NCI-H526 treated with DMSO at 0.1 percent for 48 hours (cell line): Measurements from ENCODE around the gene TOP2B.

Source experiments
- DNase-seq: peaks from one replicate; lab custom pipeline; 2025; lab: John Stamatoyannopoulos, UW

Gene TOP2B

DNA sequence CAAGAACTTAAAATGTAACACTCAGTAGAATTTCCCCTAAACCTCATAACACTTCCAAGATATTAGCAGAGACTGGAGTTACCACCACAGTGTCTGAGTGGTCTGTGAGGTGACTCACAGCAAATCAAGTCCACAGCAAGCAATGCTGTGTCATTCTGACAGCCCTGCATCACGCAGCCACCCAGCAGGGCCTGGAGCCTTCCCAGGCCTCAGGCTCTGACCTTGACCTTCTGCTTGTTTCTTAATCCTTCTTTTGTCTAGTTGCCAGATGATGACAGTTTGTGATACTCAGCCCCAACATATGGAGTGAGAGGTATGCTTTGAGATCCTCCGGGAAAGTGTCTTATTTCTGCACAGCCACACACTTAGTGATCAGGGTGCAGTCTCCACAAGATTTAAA lies 82.5 kb downstream of the TOP2B start:
- no peak for DNase-seq

GRCh38 chr3:25581823-25582222 lies 82.9 kb downstream of the TOP2B start:
- no peak for DNase-seq

DNA sequence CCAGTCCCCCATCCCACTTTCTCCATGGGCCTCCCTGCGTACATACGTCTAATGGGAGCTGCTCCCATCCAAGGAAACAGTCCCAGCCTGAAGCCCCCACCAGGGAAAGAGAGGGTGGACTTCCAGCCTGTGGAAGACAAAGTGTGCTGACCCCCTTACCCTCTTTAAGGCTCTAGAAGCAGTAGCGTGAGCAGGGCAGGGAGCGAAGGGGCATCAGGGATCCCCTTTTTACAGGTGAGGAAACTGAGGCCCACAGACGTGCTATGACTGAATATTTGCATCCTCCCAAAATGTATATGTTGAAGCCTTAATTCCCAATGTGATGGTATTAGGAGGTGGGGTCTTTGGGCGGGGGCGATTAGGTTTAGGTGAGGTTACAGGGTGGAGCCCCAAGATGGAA lies 83.4 kb downstream of the TOP2B start:
- DNase-seq: no peak

GRCh38 chr3:25580534-25580933 lies 84.2 kb downstream of the TOP2B start:
- no peak for DNase-seq

- DNase-seq: peak; percentile 79
These were observed 86.6 kb downstream of the TOP2B start for GRCh38 chr3:25578059-25578458.

DNA sequence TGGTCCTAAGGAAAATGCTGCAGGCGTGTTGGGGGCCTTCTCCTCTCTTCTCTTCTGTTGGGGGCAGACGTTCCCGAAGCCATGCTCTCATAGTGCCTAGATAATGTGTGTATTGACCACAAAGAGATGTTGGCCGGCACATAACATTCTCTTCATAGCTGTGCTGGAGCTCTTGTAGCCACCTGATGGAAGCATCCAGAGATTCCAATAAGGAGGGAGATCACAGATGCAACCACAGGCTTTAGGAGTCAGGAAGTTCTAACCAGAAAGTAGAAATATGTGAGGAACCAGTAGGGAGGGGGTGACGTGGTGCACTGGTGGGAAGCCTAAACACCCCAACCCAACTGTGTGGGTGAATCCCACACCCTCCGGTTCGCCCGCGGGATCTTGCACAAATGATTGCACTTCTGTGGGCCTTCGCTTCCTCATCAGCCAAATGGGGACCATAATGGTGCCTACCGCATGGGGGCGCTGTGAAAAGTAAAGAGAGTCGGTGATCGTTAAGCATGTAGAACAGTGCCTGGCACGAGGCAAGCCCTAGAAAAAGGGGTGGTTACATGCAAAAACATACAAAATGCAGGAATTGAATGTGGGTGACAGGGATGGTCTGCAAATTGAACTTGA lies 87.8 kb downstream of the TOP2B start:
- DNase-seq: no peak

- DNase-seq: no peak
These were observed 88.6 kb downstream of the TOP2B start for GRCh38 chr3:25576146-25576545.

- no peak for DNase-seq
These were observed 89.7 kb downstream of the TOP2B start for GRCh38 chr3:25575001-25575400.

DNA sequence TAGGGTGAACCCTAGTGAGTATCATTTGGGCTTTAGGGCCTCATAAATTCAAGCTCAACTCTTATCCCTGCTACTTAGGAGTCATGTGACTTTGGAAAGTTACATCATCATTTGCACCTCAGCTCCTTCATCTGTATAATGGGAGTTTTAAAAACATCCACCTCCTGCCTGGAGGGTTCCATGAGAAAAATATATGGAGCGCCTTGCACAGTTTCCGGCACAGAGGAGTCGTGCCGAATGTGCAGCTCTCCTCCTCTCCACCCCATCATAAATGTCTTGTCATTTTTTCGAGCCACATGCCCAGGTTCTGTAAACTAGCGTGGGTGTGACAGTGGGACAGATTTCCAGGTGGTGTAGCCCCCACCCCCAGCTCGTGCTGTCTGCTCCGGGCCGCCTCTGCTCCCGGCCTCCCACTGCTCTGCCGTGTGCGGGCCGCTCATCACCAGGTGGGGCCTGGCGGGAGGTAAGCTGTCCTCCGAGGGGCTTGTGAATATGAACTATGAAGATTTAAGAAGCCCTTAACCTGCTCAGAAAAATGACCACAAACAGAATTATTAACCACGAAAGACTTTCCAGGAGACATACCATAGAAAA lies 90.4 kb downstream of the TOP2B start:
- no peak for DNase-seq

DNA sequence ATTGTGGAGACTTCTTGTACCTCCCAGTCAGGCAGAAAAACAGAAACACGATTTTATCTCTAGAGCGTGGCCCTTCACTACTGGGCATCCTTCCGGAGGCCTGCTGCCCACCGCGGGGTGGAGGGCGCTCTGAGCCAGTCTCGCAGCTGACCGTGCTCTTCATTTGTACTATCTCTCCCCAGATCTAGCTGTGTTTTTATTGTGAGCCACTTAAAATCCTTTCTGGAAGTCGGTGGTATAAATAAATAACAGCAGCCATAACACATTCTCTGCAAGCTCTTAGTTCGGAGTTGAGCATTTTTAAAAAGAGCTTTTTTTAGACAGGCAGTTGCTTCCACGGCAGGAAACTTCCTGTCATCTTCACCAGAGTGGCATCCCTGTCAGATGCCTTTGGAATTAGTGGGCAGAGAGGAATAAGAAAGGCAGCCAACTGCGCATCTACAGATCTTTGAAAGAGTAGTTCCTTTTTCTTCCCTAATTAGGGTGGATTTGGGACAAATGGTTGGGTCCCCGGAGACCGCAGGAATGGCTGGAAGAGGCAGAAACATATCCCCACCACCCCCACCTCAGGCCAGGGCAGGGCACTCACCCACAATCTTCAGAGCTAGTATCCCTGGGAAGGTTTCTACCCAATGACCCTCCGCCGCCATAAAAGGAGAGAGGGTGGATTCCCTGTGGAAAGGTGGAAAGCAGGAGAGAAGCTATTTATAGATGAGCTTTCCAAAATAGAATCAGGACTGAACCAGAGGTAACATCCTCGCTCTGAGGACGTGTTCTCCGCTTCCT lies 91.1 kb downstream of the TOP2B start:
- no peak for DNase-seq

DNA sequence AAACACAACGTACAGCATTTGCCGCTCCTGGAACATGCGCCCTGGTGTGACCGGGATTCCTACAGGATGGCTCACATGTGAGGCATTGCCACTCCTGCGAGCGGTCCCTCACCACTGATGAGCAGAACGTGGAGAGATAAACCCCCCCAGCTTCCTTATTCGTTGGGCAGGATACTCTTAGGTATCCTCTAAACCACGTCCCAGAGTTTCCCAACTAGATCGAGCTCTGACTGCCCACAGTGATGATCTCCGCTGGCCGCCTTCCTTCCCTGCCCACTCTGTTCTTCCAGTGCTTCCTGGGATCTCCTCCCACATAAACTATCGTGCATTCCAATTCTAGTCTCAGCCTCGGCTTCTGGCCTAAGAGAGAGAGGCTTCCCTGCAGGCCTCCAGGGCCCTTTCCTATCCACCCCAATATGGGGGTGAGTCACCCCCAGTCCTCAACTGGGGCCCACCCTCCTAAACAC lies 91.8 kb downstream of the TOP2B start:
- DNase-seq: no peak

- DNase-seq: no peak
These were observed 92.4 kb downstream of the TOP2B start for GRCh38 chr3:25572336-25572735.

GRCh38 chr3:25571285-25571684 lies 93.4 kb downstream of the TOP2B start:
- no peak for DNase-seq

GRCh38 chr3:25568525-25569078 lies 96.1 kb downstream of the TOP2B start:
- DNase-seq: no peak

DNA sequence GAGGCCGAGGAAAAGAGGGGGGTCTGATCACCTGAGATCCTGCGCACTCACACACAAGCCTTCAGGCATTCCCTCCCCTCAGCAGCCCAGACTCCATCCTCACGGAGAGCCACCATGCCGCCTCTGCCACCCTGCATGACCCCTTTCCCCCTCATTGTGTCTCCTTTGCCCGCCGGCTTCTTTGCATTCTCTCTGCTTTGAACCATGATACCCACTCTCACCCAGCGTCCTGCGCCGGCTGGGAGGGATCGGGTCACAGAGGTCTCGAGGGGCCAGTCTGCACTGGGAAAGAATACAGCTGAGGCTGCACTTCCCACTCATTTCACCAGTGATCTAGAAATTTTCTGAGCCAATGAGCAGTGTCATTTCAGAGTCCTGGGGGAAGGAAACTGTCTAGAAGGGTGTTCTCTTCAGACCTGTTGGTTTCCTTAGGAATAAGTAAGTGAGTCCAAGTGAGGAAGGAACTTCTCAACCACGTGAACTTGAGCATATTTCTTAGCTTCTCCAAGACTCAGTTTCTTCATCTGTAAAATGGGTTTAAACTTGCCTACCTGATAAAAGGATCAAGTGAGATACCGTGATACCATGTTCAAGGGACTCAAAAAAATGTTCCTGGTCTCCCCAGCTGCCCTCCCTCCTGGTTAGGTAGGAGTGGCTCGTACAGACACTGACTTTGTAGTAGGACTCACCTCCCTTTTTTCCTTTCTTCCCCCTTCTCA lies 96.7 kb downstream of the TOP2B start:
- DNase-seq: no peak

GRCh38 chr3:25567388-25567787 lies 97.3 kb downstream of the TOP2B start:
- peak; percentile 10 for DNase-seq

DNA sequence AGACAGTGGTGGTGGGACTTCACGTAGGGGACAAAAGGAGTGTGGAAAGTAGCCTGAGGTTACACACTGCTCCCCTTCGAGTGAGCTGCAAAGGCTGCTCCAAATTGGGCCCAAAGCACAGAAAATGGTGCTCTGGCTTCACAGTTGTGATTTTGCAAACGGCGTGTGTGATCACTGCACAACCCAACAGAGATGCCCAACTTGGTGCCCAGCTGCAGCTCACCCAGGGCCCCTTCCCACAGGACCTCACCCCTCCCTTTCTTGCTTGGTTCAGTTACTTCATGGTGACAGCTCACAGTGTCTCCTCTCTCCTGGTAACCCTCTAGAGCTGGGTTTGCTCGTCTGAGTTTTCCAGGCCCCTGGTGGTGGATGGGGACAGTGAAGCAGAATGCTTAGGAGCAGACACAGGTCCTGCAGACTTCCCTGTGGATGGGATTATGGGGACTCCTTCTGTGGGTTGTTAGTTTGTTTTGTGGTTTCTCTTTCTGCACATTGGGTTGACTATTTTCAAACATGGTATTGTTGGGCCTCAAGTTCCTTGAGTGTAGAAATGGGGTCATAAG lies 98.3 kb downstream of the TOP2B start:
- DNase-seq: no peak

DNA sequence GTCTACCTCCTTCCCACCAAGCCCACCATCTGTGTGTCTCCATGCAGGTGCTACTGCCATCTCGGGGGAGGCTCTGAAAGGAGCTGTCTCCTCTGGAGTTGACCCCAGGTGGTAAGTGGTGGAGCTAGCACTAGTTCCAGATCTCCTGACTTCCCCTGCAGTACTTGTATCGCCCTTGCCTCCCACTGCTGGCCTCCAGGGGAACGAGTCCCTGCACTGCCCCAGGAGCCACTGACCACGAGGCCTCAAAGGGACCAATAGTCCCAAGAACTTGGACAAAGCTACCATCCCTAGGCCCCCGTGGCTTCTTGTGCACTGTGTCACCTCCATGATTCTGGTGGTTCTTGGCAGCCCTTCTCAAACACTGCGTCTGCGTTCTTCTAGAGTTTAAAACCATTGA lies 98.9 kb downstream of the TOP2B start:
- no peak for DNase-seq

GRCh38 chr3:25564075-25564474 lies 100.6 kb downstream of the TOP2B start:
- peak; percentile 70 for DNase-seq

GRCh38 chr3:25563601-25564000 lies 101.1 kb downstream of the TOP2B start:
- DNase-seq: no peak

- no peak for DNase-seq
These were observed 105.9 kb downstream of the TOP2B start for GRCh38 chr3:25558796-25559195.

DNA sequence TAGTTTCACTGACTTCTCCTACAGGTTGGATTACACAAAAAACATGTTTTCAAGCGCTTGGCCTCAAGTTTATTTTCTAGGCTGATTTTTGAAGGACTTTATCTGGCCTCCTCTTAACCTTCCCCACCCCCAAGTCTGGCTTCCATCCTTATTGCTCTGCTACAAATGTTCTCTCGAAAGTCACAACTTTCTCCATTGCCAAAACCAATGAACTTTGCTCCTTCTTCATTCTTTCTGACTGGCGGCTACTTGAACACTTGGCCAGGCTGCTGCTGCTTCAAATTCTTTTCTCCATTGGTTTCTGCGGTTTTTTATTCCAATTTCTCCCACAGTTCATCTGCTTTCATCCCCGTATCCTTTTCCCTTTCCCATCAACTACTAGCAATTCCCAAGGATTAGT lies 106.6 kb downstream of the TOP2B start:
- no peak for DNase-seq
